H54 (cell line): ENCODE measurements around the gene TESK2.
A peak's percentile ranks its signal among the peaks of the same experiment; 100 is the strongest.
"Not testable (repeated sequence)": the region's sequence is repeated elsewhere in the genome, so short reads cannot be mapped to it uniquely, and the experiment has no call there.

Experiments used
- DNase-seq: peaks from one replicate; pipeline ENCODE4 v3.0.0; 2011; ENCODE audit warnings: low spot score, mixed read lengths; ENCODE audit not compliant: insufficient read length
- FAIRE-seq: peaks from 3 replicates; lab custom pipeline; 2011; peaks lifted over from hg19 to GRCh38; lab: Jason Lieb, UNC
- POLR2A ChIP-seq: IDR thresholded peaks from 2 replicates; pipeline ENCODE4 v1.6.1; 2011; ENCODE audit warnings: low read depth, mild to moderate bottlenecking, low read length

The TESK2 gene, protein sequence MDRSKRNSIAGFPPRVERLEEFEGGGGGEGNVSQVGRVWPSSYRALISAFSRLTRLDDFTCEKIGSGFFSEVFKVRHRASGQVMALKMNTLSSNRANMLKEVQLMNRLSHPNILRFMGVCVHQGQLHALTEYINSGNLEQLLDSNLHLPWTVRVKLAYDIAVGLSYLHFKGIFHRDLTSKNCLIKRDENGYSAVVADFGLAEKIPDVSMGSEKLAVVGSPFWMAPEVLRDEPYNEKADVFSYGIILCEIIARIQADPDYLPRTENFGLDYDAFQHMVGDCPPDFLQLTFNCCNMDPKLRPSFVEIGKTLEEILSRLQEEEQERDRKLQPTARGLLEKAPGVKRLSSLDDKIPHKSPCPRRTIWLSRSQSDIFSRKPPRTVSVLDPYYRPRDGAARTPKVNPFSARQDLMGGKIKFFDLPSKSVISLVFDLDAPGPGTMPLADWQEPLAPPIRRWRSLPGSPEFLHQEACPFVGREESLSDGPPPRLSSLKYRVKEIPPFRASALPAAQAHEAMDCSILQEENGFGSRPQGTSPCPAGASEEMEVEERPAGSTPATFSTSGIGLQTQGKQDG

GRCh38 chr1:45490626-45491486 lies at the start of gene TESK2:
Gene TESK2 (minus strand): TSS chr1:45491163. CDS start chr1:45457785, 33,378 bp downstream.
- peak; percentile 76 for TF ChIP-seq POLR2A
- DNase-seq, result peak; percentile 96
- peak; percentile 99 for FAIRE-seq

DNA sequence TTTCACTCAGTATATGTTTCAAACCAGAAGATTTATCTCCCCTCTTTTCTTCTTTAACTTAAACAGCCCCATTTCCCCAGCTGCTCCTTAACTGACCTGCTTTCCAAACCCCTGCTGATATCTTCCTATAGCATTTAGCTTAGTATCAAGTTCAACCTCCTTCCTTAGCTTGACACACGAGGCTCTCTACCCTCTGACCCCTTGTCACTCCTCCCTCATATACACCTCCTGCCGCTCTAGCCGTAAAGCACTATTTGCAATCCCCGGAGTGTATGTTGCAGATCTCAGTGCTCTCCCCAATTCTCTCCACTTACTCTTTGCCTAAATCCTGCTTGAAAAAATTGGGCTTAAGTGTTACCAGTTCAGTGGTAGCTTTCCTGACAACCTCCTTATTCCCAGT lies 45.9 kb upstream of the TESK2 start:
- TF ChIP-seq POLR2A, result no peak
- no peak for DNase-seq
- FAIRE-seq, result no peak

GRCh38 chr1:45535988-45536766 lies 45.2 kb upstream of the TESK2 start:
- TF ChIP-seq POLR2A, result no peak
- DNase-seq (no peak), FAIRE-seq (peak; percentile 62)

GRCh38 chr1:45531873-45532272 lies 40.9 kb upstream of the TESK2 start:
- TF ChIP-seq POLR2A, result no peak
- FAIRE-seq (no peak), DNase-seq (no peak)

DNA sequence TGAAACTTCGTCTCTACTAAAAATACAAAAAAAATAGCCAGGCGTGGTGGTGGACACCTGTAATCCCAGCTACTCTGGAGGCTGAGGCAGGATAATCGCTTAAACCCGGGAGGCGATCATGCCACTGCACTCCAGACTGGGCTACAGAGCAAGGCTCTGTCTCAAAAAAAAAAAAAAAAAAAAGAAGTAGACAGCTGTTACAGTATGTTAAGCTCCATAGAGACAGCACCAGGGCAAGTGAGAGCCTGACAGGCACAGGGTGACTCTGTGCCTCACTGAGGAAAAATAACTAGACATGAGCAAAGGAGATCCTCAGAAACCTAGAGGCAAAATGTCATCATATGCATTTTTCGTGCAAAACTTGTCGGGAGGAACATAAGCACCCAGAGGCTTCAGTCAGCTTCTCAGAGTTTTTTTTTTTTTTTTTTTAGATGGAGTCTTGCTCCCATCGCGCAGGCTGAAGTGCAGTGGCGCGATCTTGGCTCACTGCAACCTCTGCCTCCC lies 39.7 kb upstream of the TESK2 start:
- DNase-seq (no peak), FAIRE-seq (no peak)
- TF ChIP-seq POLR2A, result no peak

DNA sequence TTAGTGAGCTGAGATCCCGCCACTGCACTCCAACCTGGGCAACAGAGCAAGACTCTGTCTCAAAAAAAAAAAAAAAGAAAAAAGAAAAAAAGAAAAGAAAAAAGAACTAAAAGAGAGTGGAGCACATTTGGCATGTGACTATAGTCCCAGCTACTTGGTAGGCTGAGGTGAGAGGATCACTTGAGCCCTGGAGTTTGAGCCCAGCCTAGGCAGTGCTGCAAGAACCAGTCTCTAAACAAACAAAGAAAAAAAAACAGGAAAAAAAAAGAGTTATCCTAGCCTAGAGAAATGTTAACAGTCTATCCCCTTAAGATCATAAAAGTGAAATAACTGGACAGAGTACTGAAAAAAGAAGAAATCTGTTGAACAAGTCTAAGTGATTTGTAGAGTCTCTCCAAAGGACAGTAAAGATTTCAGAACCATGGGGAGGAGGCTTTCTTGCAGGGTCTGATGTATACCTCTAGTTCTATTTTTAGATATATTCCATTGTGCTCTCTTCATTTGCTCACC lies 35.2 kb upstream of the TESK2 start:
- no peak for TF ChIP-seq POLR2A
- DNase-seq (no peak), FAIRE-seq (no peak)

GRCh38 chr1:45523975-45524374 lies 33.0 kb upstream of the TESK2 start:
- not testable (repeated sequence) for DNase-seq, FAIRE-seq

GRCh38 chr1:45523516-45523915 lies 32.6 kb upstream of the TESK2 start:
- not testable (repeated sequence) for FAIRE-seq, DNase-seq

GRCh38 chr1:45522324-45523104 lies 31.6 kb upstream of the TESK2 start:
- TF ChIP-seq POLR2A, result no peak
- FAIRE-seq (no peak), DNase-seq (no peak)

GRCh38 chr1:45521413-45522323 lies 30.7 kb upstream of the TESK2 start, which contains the start of gene PRDX1:
Gene PRDX1 (minus strand): TSS chr1:45521884. CDS start chr1:45519043, 2,841 bp downstream.
- FAIRE-seq (no peak), DNase-seq (peak; percentile 86)
- TF ChIP-seq POLR2A, result peak; percentile 100

DNA sequence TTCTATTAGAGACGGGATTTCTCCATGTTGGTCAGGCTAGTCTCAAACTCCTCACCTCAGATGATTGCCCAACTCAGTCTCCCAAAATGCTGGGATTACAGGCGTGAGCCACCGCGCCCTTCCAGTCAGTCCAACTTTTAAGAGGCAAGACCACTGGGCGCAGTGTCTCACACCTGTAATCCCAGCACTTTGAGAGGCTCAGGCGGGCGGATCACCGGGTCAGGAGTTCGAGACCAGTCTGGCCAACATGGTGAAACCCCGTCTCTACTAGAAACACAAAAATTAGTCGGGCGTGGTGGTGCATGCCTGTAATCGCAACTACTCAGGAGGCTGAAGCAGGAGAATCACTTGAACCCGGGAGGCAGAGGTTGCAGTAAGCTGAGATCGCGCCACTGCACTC lies 28.8 kb upstream of the TESK2 start:
- not testable (repeated sequence) for FAIRE-seq, DNase-seq

DNA sequence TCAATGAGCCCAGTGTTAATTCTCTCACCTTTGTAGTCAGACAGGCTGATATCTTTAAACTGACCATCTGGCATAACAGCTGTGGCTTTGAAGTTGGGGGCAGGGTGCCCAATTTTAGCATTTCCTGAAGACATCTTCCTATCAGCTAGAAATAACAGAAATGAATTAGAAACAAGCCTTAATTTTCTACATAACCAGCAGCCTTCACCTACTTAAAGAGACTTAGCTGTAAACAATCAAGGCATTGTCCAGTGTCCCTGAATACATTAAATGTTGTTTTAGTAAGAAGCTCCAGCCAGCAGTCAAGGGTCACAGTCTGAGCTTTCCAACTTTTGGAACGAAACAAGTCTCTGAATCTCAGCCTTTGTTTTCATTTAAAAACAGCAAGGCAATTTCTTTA lies 27.9 kb upstream of the TESK2 start:
- DNase-seq (no peak), FAIRE-seq (no peak)
- no peak for TF ChIP-seq POLR2A

DNA sequence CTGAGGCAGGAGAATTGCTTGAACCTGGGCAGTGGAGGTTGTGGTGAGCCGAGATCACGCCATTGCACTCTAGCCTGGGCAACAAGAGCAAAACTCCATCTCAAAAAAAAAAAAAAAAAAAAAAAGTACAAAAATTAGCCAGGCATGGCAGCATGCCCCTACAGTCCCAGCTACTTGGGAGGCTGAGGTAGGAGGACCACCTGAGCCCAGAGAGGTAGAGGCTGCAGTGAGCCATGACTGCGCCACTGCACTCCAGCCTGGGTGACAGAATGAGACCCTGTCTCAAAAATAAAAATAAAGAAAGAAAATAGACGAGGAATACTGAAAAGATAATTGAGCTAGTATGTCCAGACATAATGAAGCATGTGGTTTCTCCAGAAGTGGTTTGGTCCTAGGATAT lies 27.4 kb upstream of the TESK2 start:
- FAIRE-seq, DNase-seq: not testable (repeated sequence)
